Keratinocyte (primary cell): Measurements from ENCODE around the gene KRT82.

Experiments
- EZH2 ChIP-seq: IDR thresholded peaks from one replicate; pipeline ENCODE4 v1.6.1; 2012; ENCODE audit warnings: inconsistent platforms, mild to moderate bottlenecking, low read length, moderate library complexity
- TF ChIP-seq, protein P1 (sequence below), 3 experiments: IDR thresholded peaks in 1 of 3; conservative IDR thresholded peaks in 1 of 3; optimal IDR thresholded peaks in 1 of 3; 2 replicates in 2 of 3; 3 replicates in 1 of 3; pipeline versions ENCODE3 to v1.5.1; 2011; ENCODE audit warnings: low read length in 3 of 3, mild to moderate bottlenecking in 3 of 3, moderate library complexity in 2 of 3, control low read depth in 1 of 3, inconsistent platforms in 1 of 3; ENCODE audit not compliant: insufficient read depth in 2 of 3; ENCODE audit errors: extremely low read depth in 1 of 3

DNA sequence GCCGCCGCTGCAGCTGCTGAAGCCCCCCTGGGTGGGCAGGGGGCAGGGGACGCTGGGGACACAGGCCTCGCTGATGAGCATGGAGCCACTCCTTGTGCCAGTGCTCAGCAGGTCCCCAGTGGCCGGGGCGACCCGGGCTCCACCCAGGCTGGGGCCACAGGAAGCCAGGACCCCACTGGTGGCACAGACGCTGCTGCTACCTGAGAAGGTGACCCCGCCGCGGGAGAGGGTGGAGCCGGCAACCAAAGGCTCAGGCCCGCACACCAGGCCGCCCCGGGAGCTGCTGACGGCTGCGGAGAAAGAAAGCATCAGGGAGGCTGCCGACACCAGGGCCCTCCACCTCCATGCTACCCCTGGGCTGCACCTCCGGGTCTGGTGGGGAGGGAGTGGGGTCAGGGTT lies 28.0 kb downstream of the KRT82 start:
- TF ChIP-seq, protein P1, sequence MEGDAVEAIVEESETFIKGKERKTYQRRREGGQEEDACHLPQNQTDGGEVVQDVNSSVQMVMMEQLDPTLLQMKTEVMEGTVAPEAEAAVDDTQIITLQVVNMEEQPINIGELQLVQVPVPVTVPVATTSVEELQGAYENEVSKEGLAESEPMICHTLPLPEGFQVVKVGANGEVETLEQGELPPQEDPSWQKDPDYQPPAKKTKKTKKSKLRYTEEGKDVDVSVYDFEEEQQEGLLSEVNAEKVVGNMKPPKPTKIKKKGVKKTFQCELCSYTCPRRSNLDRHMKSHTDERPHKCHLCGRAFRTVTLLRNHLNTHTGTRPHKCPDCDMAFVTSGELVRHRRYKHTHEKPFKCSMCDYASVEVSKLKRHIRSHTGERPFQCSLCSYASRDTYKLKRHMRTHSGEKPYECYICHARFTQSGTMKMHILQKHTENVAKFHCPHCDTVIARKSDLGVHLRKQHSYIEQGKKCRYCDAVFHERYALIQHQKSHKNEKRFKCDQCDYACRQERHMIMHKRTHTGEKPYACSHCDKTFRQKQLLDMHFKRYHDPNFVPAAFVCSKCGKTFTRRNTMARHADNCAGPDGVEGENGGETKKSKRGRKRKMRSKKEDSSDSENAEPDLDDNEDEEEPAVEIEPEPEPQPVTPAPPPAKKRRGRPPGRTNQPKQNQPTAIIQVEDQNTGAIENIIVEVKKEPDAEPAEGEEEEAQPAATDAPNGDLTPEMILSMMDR (optimal IDR thresholded peaks at IDR 0.05 in 1 of 3, IDR thresholded peaks at IDR 0.05 in 1 of 3, conservative IDR thresholded peaks at IDR 0.05 in 1 of 3; ENCODE audit: extremely low read depth in 1 of 3, insufficient read depth in 2 of 3, low read length in 3 of 3): no peak
- no peak for TF ChIP-seq EZH2
